ENCODE results near the gene CD3E.

Gene CD3E

DNA sequence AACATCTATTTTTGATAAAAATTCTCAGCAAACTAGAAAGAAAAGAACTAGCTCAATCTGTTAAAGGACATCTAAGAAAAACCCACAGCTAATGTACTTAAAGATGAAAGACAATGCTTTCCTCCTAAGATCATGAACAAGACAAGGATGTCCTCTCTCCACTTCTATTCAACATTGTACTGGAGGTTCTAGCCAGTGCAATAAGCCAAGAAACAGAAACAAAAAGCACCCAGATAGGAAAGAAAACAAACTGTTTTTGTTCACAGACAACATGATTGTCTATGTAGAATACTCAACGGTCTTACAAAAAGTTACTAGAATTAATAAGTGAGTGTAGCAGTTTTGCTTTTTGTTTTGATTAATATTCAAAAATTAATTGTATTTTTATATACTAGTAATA, 30.2 kb downstream of the CD3E start:
- DNase-seq = peak; percentile 49

DNA sequence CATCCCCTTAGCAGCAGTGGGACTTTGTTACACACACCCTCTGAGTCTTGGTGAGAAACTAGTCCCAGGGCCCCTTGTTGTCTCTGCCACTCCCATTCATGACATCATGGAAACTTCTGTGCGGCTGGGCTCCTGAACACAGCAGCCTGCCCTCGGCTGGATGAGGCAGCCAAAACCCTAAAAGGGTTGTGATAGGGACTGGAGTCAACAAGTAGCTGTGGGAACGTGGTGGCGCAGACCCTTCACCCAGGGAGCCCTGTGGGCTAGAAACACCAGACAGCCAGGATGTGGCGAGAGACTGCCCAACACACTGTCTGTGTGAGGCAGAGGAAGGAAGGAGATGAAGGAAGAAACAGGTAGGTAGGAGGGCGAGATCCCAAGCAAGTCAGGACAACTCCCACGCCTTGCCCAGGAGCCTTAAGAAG, 34.1 kb downstream of the CD3E start:
- DNase-seq = peak; percentile 92

DNA sequence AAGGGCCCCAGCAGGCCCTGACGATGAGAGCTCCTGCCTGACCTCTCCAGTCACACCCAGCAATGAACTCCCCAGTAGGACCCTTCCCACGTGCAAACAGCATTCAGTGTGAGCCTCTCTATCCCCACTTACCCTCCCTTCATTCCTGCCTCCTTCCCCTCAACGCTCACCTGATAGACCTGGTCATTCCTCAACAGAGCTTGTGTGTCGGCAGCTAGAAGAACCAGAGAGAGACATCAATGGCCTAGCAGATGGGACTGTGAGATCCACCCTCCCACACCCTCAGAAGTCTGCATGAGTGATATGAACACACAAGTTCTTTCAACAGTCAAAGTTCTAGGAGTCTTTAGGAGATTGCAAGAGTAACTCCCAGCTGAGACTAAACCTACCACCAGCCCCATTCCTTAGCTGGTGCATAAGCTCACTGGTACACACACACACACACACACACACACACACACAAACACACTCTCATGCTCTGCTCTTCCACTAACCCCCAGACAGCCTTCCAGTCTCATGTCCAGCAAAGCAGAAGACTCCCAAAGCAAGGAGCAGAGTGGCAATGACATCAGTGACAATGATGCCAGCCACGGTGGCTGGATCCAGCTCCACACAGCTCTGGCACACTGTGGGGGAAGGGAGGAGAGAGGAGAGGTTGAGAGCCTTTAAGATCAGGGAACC, 34.9 kb downstream of the CD3E start:
- DNase-seq = peak; percentile 44

DNA sequence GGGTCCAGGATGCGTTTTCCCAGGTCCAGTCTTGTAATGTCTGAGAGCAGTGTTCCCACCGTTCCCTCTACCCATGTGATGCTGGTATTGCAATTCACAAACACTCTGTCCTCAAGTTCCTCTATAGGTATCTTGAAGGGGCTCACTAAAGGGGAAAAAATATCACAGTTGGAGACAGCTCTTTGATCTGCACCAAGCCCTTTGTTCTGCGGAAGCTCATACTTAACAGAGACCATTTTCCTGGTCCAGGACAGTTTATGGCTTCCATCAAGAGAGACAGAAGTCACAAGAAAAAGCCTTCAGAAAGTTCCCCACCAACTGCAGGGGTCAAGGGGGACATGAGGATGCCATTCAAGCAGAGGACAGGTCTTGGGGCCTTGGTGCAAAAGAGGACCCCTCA, 35.9 kb downstream of the CD3E start:
- DNase-seq = no peak

DNA sequence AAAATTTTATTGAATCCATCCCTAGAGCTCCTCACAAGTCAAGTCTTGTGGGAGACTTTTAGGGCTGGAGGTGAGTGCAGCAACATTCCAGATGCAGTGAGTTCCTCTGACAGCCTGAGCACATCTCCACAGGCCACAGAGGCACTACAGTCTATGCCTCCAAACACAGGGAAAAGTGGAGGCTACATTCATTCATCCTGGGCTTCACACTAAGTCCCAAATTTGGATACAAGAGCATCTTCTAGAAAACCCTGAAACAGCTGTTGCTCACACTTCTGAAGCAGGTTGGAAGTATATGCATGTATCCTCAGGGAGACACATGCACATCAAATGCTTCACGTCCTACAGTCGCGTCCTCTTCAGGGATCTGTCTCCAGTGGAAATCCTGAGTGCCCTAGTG, 36.7 kb downstream of the CD3E start:
- DNase-seq = no peak

DNA sequence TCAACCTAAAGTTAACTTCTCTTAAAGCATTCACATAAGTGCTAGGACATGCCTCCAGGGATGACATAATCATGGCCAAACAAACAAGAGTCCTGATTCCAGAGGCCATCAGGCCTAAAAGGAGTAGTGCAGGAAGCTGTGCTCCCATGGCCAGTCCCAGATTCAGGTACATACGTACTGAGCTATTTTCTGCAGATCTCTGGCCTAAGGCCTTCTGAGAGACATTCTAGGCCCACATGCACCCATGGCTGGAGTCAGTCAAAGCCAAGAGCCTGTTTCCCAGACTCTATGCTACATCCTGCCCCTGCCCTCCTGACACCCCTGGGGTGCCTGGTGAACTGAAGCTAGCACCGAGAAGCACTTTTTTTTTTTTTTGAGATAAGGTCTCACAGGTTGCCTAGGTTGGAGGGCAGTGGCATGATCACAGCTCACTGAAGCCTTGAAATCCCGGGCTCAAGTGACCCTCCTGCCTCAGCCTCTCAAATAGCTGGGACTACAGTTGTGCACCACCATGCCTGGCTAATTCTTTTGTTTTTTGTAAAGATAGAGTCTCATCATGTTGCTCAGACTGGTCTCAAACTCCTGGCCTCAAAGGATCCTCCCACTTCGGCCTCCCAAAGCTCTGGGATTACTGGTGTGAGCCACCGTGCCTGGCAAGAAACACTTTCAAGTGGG, 37.4 kb downstream of the CD3E start:
- peak; percentile 35 for DNase-seq

DNA sequence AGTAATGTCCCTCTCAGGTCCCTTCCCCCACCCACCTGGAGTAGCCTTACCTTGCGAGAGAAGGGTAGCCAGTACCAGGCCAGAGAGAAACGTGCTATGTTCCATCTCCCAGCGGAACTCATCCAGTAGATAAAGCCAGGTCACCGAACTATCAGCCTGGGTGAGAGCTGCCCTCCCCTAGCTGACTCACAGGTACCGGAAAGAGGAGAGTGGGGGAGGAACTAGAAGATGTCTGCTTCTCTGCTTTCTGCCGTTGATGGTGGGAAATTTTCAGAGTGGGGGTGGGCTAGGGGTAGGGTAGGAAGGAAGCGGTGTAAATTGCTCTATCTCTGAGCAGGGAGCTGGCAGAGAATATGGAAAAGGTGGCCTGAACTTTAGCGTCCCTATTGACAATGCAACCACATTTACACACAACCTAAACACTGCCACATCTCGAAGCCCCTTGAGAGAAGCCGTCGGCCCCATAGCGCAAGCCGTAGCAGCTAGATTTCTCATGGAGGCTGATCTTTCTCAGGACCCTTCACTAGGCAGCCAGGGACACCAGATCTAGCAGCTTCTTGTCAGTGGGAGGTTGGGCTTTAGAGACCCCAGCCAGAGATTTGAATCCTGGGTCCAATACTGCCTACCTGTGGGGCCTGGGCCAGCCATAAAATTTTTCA, 38.1 kb downstream of the CD3E start, which contains the start of gene CD3D:
CD3D (minus strand) TSS at position 203 of the 659 bp plus-strand sequence; CDS start at position 105, 98 bp downstream.
- DNase-seq = peak; percentile 81

DNA sequence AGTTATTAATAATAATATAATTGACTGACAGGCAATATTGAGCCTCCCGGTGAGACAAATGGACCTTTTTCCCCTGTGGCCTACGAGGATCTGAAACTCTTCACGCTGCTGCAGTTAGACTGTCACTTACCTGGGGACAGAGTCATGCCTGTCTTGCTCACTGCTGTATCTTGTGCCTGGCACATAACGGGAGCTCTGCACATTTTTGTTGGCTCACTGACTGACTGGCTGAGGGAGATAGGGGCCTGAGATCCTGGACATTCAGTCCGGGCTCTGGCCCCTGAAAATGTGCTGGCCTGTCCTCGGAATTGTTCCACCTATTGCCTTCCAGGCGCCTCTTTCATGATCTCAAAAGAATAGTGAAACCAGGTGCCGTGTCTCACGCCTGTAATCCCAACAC, 38.7 kb downstream of the CD3E start:
- DNase-seq = no peak

DNA sequence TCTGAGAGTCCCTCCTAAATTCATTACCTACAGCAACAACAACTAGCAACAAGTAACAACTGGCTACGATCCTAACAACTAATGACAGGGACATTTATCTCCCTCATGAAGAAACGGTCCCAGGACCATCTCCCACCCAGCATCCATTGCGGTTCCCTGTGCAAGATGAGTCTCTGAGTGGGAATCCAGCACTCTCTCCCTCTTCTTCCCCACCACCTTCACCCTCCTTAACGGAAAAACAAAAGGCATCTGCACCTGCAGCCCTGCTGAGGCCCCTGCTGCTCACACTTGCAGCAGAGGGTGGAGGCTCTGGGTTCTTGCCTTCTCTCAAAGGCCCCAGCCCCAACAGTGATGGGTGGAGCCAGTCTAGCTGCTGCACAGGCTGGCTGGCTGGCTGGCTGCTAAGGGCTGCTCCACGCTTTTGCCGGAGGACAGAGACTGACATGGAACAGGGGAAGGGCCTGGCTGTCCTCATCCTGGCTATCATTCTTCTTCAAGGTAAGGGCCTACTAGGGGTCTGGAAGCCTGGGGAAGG, 39.5 kb downstream of the CD3E start, which contains the start of gene CD3G:
CD3G (plus strand) TSS at position 364 of the 535 bp plus-strand sequence; CDS start at position 444, 80 bp downstream.
- DNase-seq = peak; percentile 80

DNA sequence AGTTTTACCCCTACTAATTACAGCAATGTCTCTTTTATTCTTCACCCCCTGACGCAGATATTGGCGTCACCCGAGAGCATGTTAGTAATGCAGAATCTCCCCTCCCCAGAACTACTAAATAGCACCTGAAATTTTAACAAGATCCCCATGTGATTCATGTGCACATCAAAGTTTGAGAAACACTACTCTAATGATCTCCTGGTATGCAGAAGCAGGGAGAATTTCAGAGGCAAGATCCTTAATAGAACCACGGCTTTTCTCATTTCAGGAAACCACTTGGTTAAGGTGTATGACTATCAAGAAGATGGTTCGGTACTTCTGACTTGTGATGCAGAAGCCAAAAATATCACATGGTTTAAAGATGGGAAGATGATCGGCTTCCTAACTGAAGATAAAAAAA, 44.9 kb downstream of the CD3E start:
- DNase-seq = no peak

DNA sequence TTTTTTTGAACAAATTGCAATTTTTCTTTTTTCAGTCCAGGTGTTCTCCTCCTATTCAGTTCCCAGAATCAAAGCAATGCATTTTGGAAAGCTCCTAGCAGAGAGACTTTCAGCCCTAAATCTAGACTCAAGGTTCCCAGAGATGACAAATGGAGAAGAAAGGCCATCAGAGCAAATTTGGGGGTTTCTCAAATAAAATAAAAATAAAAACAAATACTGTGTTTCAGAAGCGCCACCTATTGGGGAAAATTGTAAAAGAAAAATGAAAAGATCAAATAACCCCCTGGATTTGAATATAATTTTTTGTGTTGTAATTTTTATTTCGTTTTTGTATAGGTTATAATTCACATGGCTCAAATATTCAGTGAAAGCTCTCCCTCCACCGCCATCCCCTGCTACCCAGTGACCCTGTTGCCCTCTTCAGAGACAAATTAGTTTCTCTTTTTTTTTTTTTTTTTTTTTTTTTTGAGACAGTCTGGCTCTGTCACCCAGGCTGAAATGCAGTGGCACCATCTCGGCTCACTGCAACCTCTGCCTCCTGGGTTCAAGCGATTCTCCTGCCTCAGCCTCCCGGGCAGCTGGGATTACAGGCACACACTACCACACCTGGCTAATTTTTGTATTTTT, 48.7 kb downstream of the CD3E start:
- peak; percentile 73 for DNase-seq

DNA sequence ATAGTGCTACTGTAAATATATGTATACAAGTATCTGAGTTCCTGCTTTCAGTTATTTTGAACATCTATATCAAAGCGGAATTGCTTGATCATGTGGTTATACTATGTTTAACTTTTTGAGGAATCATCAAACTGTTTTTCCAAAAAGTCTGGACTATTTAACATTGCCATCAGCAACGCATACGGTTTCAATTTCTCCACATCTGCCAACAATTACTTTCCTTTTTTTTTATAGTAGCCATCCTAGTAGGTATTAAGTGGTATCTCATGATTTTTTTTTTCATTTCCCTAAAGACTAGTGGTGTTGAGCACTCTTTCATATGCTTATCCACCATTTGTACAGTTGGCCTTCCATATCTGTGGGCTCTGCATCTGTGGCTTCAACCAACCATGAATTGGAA, 53.5 kb downstream of the CD3E start:
- DNase-seq = no peak

DNA sequence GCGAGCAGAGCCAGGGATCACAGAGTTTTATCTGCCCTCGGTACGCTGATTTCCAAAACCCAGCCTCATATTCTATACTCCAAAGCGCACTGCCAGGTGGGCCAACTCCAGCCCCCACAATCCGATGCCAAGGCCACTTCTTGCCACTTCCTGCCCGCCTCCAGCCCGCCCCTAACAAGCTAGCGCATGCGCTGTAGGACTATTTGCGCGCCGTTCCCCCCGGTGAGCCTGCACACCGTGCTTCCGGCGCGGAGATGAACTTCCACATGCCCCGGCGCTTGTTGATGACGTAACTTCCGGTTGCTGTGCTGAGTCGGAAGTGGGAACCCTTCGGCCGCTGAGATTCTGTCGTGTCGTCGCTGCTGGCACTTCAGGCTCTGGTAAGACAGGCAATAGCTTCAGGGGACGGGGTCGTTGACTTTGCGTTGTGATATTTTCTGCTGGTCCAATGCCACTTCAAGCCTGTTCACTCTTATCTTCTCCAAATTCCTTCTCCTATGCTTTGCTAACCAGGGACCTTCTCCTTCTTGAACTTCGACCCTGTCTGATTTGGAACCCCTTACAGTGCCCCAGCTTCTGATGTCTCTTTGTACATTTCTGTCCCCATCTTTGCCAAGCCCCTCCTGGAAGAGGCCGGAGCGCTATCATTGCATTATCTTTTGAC, 54.9 kb downstream of the CD3E start, which contains the start of gene UBE4A:
UBE4A (plus strand) TSS at position 306 of the 664 bp plus-strand sequence. CDS start 5,481 bp downstream, outside the sequence.
- peak; percentile 98 for DNase-seq

DNA sequence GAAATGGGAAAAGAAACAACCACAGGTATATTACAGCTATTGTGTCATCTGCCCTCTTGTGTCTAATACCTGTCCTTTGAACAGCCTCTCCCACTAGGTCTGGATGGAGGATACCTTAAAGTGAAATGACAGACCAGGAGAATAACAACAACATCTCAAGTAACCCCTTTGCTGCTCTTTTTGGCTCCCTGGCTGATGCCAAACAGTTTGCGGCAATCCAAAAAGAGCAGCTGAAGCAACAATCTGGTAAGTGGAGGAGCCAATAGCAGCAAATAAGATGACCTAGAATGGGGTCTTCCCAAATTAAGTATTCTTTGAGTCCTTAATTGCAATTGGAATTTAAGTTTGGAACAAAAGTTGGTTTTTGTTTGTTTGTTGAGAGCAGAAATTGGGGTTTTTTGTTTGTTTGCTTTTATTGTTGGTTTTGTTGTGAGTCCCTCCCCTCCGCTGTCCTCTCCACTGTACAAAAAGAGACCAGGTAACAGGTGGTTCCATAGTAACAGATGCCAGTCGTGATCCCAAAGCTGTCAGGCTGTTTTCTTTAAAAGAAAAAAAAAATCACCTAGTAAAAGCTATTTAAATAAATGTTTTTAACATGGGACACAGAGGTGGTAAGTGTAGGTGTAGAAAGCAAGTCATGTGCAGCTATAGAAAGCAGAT, 60.6 kb downstream of the CD3E start:
- DNase-seq = no peak

All from CD4-positive, alpha-beta T cell treated with Interleukin-12 subunit alpha and Interleukin-12 subunit beta, for 1 hour (primary cell).